Cardiac fibroblast (primary cell): Measurements from ENCODE around the gene PPHLN1.

Source experiments
- DNase-seq, 2 donors: peaks; one replicate each; pipeline versions ENCODE4 v3.0.0 to v3.0.0-alpha.2; 2010; ENCODE audit warnings: low read depth in 2 of 2
- H3K4me3 ChIP-seq, 2 donors: replicated peaks in 1 of 2; 1 replicate in 1 of 2; 2 replicates in 1 of 2; pipeline ENCODE4 v1.5.1; 2011; ENCODE audit warnings: low read depth in 2 of 2, low read length in 2 of 2, mild to moderate bottlenecking in 2 of 2, moderate library complexity in 1 of 2
- TF ChIP-seq, protein P1 (sequence below): IDR thresholded peaks from one replicate; pipeline ENCODE4 v1.5.1; 2011; ENCODE audit warnings: low read depth, mild to moderate bottlenecking, low read length, inconsistent platforms

Gene PPHLN1

DNA sequence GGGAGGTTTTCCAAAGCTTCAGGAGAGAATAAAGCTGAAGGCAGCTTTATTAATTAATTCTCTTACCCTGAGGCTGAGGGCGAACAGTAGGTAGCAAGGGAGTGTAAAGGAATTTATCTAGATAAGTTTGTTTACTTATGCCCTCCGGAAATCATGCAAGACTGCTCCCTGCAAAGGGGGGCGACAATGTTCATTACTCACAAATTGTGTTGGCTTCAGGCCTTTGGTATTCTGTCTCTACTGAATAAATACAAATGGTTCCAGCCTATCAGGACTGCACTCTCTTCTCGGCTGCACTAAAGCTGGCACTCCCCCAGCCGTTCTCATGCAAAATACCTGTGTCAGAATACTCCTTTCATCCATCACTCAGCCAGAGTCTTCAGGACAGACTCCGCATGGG is 120.8 kb downstream of the PPHLN1 start:
- DNase-seq: no peak
- TF ChIP-seq, protein P1, sequence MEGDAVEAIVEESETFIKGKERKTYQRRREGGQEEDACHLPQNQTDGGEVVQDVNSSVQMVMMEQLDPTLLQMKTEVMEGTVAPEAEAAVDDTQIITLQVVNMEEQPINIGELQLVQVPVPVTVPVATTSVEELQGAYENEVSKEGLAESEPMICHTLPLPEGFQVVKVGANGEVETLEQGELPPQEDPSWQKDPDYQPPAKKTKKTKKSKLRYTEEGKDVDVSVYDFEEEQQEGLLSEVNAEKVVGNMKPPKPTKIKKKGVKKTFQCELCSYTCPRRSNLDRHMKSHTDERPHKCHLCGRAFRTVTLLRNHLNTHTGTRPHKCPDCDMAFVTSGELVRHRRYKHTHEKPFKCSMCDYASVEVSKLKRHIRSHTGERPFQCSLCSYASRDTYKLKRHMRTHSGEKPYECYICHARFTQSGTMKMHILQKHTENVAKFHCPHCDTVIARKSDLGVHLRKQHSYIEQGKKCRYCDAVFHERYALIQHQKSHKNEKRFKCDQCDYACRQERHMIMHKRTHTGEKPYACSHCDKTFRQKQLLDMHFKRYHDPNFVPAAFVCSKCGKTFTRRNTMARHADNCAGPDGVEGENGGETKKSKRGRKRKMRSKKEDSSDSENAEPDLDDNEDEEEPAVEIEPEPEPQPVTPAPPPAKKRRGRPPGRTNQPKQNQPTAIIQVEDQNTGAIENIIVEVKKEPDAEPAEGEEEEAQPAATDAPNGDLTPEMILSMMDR: no peak

DNA sequence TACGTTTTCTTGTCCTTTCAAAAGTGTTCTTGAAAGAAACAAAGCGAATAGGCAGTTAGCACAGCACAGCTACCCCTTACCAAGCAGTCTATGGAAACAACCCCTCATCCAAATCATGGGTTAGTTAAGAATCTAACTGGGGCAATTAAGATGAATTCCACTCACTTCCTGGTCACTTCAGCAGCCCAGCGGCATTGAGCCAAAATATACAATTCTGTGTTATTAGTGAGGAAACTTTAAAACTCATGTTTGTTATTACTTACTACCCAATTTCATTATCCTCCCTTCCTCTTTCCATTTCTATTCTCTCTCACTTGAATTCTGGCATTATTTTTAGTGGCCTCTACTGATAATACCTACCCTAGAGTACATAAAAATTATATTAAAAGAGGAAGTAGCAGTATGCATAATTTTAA is 121.4 kb downstream of the PPHLN1 start:
- H3K4me3 ChIP-seq: no peak overlapping the region
- TF ChIP-seq, protein P1: no peak
- DNase-seq: peak; percentile 28 to 53

More for the DNA sequence above, 120.8 kb downstream of the PPHLN1 start:
- no peak overlapping the region for H3K4me3 ChIP-seq

DNA sequence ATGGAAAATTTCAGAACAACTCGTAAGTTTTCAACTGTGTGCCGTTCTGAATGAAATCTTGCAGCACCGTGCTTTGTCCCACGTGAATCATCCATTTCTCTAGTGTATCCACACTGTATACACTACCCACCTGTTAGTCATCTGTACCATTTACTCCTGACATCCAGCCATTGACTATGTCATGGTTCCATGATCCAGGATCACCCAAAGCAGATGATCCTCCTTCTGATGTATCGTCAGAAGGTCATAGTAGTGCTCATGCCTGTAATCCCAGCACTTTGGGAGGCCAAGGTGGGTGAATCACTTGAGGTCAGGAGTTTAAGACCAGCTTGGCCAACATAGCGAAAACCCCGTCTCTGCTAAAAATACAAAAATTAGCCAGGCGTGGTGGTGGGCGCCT is 122.9 kb downstream of the PPHLN1 start:
- DNase-seq: peak in 1 of 2 donors; percentile 19
- TF ChIP-seq, protein P1: no peak
- H3K4me3 ChIP-seq: no peak overlapping the region

DNA sequence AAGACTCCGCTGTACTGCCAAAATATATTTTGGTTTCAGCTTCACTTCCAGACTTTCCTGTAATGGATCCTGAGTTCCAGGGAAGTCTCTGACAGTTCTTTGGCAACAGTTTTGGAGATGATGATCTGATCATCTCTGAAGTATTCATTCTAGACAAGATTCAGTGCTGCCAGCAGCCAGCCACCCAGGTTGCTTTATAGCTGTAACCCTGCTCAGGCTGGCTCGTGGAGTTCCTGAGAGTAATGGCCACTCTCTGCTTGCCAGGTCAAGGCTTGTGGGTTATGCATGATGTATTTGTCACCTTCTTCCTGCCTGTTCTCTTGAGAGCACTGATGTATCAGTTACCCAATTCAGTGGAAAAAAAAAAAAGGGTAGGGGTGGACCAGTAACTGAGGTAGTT is 124.3 kb downstream of the PPHLN1 start:
- TF ChIP-seq, protein P1: no peak
- peak; percentile 33 to 38 for DNase-seq
- no peak overlapping the region for H3K4me3 ChIP-seq

DNA sequence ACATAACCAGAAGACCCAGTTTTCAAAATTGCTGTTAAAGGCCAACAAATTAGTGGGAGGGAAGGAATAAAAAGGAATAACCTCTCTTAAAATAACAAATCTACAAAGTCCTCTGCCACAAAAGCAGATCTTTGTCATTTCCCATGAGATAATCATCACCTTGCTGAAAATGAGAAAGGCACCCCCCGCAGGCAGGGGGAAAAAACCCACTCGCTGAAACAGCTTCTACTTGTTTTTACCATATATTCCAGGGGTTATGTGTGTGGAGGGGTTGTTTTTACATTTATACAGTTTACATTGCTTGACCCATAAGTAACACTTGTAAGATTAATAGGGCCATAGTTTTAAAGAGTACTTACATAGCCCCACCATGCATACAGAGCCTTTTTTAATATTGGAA is 132.6 kb downstream of the PPHLN1 start:
- no peak for DNase-seq
- H3K4me3 ChIP-seq: no peak overlapping the region
- TF ChIP-seq, protein P1: no peak

DNA sequence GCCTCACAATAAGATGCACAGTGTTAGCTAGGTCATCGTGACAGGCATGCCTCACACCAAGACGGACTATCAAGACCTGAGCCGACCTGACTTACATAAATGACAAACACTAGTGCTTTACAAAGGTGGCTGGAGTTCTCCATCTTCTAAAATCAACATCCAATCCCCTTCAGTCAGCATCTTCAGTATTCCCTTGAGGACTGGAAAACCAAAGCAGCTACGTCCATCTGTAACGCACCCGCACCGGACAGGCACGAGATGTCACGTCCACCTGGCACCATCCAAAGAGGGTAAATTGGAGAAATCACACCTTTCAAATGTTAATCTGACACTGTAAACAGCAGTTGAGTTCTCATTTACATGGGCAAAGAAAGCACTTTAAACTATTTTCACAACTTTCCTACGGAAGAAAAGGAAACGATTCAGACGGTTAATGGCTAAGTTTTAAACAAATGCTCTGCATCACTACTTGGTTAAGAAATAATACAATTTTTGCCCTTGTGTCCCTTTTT is 133.4 kb downstream of the PPHLN1 start:
- TF ChIP-seq, protein P1: no peak
- DNase-seq: no peak
- no peak overlapping the region for H3K4me3 ChIP-seq

DNA sequence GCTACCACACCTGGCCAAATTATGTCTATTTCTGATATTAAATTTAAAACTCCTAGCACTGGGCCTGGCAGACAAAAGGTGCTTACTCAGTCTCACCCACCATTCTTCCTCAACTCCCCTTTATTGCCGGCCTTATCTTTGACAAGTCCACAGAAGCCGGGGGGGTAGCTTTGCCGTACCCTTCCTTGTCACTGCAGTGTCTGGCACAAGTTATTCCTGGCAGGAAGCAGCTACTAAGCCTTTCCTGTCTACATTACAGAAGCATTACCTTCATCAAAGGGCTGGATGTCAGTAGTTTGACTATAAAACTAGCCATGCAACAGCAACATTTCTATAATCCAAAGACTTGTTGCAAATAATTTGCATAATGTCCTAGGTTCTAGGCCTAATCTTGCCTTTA is 136.5 kb downstream of the PPHLN1 start:
- H3K4me3 ChIP-seq: no peak overlapping the region
- TF ChIP-seq, protein P1: no peak
- no peak for DNase-seq
